ENCODE results near the gene KIF26A.

- TF ChIP-seq CTCF (IDR thresholded peaks at IDR 0.05; ENCODE audit: low read length) (no peak), EZH2 (IDR thresholded peaks at IDR 0.05; ENCODE audit: borderline replicate concordance, low read length) (no peak)
Observed at GRCh38 chr14:104220215-104221070, 82.1 kb downstream of the KIF26A start.

All from OCI-LY1 (cell line).